ENCODE results near the gene OMP.

- TF ChIP-seq POLR2AphosphoS5 (IDR thresholded peaks at IDR 0.05; ENCODE audit: low read depth, low read length) (no peak), POLR2A (IDR thresholded peaks at IDR 0.05; ENCODE audit: low read depth, low read length) (no peak), TAF1 (IDR thresholded peaks at IDR 0.05; ENCODE audit: borderline replicate concordance, low read depth, low read length) (no peak)
Observed at GRCh38 chr11:77140231-77140851, 37.7 kb downstream of the OMP start.

Data from GM12892 (cell line).